ENCODE data around the gene PIAS1.
A peak's percentile ranks its signal among the peaks of the same experiment; 100 is the strongest.

PIAS1 gene

DNA sequence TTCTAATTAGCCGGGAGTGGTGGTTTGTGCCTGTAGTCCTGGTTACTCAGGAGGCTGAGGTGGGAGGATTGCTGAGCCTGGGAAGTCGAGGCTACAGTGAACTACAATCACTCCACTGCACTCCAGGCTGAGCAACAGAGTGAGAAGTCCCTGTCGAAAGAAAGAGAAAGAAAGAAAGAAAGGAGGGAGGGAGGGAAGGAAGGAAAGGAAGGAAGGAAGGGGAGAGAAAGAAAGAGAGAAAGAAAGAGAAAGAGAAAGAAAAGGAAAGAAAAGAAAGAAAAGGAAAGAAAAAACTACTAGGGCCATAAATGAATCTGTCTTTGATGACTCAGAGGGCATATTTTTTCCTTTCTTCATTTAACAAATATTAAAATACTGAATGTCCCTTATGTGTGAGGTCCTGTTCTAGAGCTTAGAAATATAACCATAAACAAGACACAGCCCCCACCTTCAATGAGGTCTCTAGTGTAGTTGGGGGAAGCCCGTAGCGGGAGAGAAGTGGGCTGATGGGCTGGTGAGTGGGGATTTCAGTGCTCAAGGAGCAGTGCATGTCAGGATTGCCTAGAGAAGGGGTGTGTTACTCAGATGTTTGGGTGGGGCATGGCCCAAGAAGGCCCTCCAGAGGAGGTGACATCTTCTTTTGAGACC is 35.2 kb upstream of the PIAS1 start:
- DNase-seq (ENCODE audit: low read depth in 2 of 2), result no peak
- TF ChIP-seq, protein P1, sequence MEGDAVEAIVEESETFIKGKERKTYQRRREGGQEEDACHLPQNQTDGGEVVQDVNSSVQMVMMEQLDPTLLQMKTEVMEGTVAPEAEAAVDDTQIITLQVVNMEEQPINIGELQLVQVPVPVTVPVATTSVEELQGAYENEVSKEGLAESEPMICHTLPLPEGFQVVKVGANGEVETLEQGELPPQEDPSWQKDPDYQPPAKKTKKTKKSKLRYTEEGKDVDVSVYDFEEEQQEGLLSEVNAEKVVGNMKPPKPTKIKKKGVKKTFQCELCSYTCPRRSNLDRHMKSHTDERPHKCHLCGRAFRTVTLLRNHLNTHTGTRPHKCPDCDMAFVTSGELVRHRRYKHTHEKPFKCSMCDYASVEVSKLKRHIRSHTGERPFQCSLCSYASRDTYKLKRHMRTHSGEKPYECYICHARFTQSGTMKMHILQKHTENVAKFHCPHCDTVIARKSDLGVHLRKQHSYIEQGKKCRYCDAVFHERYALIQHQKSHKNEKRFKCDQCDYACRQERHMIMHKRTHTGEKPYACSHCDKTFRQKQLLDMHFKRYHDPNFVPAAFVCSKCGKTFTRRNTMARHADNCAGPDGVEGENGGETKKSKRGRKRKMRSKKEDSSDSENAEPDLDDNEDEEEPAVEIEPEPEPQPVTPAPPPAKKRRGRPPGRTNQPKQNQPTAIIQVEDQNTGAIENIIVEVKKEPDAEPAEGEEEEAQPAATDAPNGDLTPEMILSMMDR (IDR thresholded peaks at IDR 0.05; ENCODE audit: low read depth, low read length), result no peak
- H3K4me3 ChIP-seq (replicated peaks in 1 of 2; ENCODE audit: low read depth in 2 of 2, low read length in 2 of 2), result no peak overlapping the region

DNA sequence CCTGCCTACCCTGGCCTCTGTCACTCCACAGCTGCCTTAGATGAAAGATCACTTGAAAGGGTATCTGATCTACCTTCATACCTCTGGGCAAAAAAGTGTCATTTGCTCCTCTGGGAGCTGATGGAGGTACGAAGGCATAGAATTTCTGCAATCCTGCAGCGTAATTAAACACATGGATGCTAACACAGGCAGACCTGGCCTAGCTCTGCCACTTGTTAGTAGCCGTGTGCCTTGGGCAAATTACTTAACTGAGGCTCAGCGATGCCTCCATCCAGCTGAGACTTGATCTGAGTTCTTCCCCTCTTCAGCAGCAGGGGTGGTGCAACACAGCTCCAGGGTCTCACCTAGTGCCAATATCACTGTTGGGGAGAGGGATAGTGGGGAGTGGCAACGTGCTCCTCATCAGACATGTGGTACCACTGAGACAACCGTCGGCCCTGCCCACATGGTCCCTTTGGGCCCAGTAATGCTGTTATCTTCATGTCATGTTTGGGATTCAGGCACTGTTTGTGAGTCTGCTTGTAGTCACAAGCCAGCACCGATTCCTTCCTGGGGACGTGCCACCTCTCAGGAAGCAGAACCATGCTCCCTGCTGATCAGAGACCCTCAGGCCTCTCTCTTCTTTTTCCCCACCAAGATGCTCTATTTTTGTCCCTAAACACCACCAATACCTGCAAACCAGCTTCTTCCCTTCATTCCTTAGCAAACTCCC is 34.1 kb upstream of the PIAS1 start:
- no peak overlapping the region for H3K4me3 ChIP-seq (replicated peaks in 1 of 2; ENCODE audit: low read depth in 2 of 2, low read length in 2 of 2)
- DNase-seq (ENCODE audit: low read depth in 2 of 2), result no peak
- TF ChIP-seq, protein P1 (IDR thresholded peaks at IDR 0.05; ENCODE audit: low read depth, low read length), result no peak

DNA sequence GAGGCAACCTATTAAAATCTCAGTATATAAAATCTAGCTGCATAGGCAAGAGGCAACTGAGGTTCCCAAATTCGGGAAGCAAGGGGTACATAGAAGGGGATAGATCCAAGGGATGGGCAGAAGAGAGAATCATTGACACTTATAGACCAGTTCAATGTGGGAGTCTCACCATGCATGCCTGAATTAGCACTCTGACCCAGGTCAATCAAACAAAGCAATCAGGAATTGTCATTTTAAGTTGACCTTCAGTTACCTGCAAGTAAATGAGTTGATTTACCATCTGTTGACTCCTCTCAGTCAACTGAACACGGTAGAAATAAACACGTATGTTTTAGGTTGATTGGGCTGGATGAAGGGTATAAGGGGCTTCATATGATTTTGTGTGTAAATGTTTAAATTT is 33.4 kb upstream of the PIAS1 start:
- no peak overlapping the region for H3K4me3 ChIP-seq (replicated peaks in 1 of 2; ENCODE audit: low read depth in 2 of 2, low read length in 2 of 2)
- no peak for DNase-seq (ENCODE audit: low read depth in 2 of 2)
- TF ChIP-seq, protein P1 (IDR thresholded peaks at IDR 0.05; ENCODE audit: low read depth, low read length), result no peak

DNA sequence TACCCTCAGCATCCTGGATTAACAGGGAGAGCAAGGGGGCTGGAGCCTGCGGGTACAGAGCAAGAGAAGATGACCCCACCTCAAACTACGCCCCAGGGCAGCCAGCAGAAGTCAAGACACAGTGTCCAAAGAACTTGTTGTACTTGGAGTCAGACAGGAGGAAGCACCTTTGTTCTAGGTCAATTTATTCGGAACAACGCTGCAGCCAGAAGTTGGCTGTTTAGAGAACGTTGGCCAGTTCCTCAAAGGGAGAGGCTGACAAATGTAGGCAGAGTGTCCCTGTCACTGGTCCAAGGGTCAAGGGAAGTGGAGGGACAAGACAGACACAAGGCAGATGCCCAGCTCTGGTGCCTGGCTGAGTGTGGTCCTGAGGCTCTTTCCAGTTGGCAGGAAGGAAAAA is 32.1 kb upstream of the PIAS1 start:
- no peak for DNase-seq (ENCODE audit: low read depth in 2 of 2)
- H3K4me3 ChIP-seq (replicated peaks in 1 of 2; ENCODE audit: low read depth in 2 of 2, low read length in 2 of 2), result no peak overlapping the region
- TF ChIP-seq, protein P1 (IDR thresholded peaks at IDR 0.05; ENCODE audit: low read depth, low read length), result no peak

DNA sequence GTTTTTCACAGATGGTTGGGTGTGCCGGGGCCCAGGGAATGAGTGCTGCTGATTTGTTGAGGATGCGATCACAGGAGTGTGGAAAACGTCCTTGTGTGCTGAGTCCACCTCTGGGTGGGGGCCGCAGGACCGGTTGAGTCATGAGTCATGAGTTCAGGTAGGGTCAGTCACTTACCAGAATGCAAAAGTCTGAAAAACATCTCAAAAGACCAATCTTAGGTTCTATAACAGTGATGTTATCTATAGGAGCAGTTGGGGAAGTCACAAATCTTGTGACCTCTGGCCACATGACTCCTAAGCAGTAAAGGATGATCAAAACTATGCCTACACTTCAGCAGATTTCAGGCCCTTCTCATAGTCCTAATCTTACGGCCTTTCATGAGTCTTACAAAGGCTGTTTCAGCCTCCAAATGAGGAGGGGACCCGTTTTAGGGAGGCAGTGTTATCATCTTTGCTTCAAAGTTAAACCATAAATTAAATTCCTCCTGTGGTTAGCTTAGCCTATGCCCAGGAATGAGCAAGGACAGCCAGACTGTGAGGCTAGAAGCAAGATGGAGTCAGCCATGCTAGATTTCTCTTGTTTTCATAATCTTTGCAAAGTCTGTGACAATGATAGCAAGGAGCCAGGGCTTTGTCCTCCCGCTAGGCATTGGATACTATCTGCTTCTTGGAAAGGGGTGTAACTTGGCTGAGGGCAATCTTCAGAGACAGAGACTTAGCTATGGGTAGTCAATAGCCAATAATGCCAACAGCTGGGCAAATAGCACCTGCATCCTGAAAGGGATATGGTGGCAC is 30.6 kb upstream of the PIAS1 start:
- TF ChIP-seq, protein P1 (IDR thresholded peaks at IDR 0.05; ENCODE audit: low read depth, low read length), result no peak
- no peak for DNase-seq (ENCODE audit: low read depth in 2 of 2)
- no peak overlapping the region for H3K4me3 ChIP-seq (replicated peaks in 1 of 2; ENCODE audit: low read depth in 2 of 2, low read length in 2 of 2)

DNA sequence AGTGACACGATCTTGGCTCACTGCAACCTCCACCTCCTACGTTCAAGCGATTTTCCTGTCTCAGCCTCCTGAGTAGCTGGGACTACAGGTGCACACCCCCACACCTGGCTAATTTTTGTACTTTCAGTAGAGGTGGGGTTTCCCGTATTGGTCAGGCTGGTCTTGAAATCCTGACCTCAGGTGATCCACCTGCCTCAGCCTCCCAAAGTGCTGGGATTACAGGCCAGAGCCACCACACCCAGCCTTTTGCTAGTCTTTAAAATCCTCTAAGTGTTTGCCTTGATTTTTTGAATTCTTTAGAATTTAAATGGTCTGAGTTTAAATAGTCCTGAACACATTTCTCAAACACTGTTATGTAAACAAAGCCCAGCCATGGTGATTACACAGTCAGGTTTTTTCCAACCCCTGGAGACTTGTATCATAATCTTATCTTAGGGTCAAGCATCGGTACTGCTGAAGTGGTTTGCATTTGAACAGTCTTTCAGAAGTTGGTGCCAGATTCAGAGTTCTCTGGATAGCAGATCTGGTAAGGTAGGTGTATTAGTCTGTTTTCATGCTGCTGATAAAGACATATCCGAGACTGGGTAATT is 28.2 kb upstream of the PIAS1 start:
- peak in 1 of 2 donors; percentile 12 for DNase-seq (ENCODE audit: low read depth in 2 of 2)
- TF ChIP-seq, protein P1 (IDR thresholded peaks at IDR 0.05; ENCODE audit: low read depth, low read length), result no peak
- no peak overlapping the region for H3K4me3 ChIP-seq (replicated peaks in 1 of 2; ENCODE audit: low read depth in 2 of 2, low read length in 2 of 2)
